ENCODE data around the gene OS9. TPM values are rescaled to one million over a fixed set of nuclear protein-coding genes. Genes with fewer than 3 reads are reported as not detected.

OS9 gene
- total and polyA plus RNA-seq, 9 of the 15 experiments (the other 6 are each of a cell fraction or from before 2014, with no cell fraction given) = 4.6 to 105 (median 89.5) TPM

- TF ChIP-seq CREB5 (CRISPR knock-in tag; IDR thresholded peaks at IDR 0.05) = peak; percentile 21; the same call in 1 of the 2 replicates
- TF ChIP-seq FOXJ2 (tag; IDR thresholded peaks at IDR 0.05) = peak; percentile 88
- no peak; the same call in 1 of the 2 replicates for TF ChIP-seq HDGF (IDR thresholded peaks at IDR 0.05)
- TF ChIP-seq CBFB (CRISPR knock-in tag; IDR thresholded peaks at IDR 0.05) = peak; percentile 81; the same call in 1 of the 2 replicates
- peak in 2 of 3 experiments; percentile 9 to 59 for TF ChIP-seq YY1 (IDR thresholded peaks at IDR 0.05; ENCODE audit: borderline replicate concordance in 1 of 3, control insufficient read depth in 1 of 3, extremely low read depth in 1 of 3, insufficient read depth in 3 of 3, insufficient read length in 1 of 3, insufficient replicate concordance in 2 of 3, low read depth in 1 of 3, low read length in 2 of 3)
- TF ChIP-seq ZNF561 (CRISPR knock-in tag; conservative IDR thresholded peaks at IDR 0.05) = no peak
- no peak for TF ChIP-seq MCM7 (IDR thresholded peaks at IDR 0.05)
- no peak for TF ChIP-seq HNRNPUL1 (IDR thresholded peaks at IDR 0.05; ENCODE audit: low read length)
- peak; percentile 83; the same call in 1 of the 2 replicates for TF ChIP-seq ZBTB7A (IDR thresholded peaks at IDR 0.05; ENCODE audit: borderline replicate concordance, control insufficient read depth, low read depth, low read length)
- no peak for TF ChIP-seq FOXP4 (CRISPR knock-in tag; IDR thresholded peaks at IDR 0.05; ENCODE audit: borderline replicate concordance)
- peak; percentile 60 for TF ChIP-seq PHF20 (IDR thresholded peaks at IDR 0.05; ENCODE audit: partially characterized antibody)
- TF ChIP-seq SIX5 (IDR thresholded peaks at IDR 0.05; ENCODE audit: borderline replicate concordance in 1 of 2, insufficient read depth in 1 of 2, low read depth in 1 of 2, low read length in 2 of 2) = no peak
- TF ChIP-seq PTBP1 (IDR thresholded peaks at IDR 0.05; ENCODE audit: low read depth, low read length) = no peak
- no peak for TF ChIP-seq ZNF507 (tag; conservative IDR thresholded peaks at IDR 0.05)
- no peak for TF ChIP-seq HDAC3 (IDR thresholded peaks at IDR 0.05; ENCODE audit: borderline replicate concordance, partially characterized antibody)
- TF ChIP-seq ZNF79 (CRISPR knock-in tag; IDR thresholded peaks at IDR 0.05; ENCODE audit: low read depth) = peak; percentile 60; the same call in 1 of the 2 replicates
- peak; percentile 87 for TF ChIP-seq DPF2 (IDR thresholded peaks at IDR 0.05)
- TF ChIP-seq RFX7 (CRISPR knock-in tag; IDR thresholded peaks at IDR 0.05) = no peak
- no peak for TF ChIP-seq PCBP1 (IDR thresholded peaks at IDR 0.05; ENCODE audit: low read depth, low read length, poor library complexity, severe bottlenecking)
- no peak for TF ChIP-seq NFE2L1 (tag; IDR thresholded peaks at IDR 0.05; ENCODE audit: borderline replicate concordance, low read depth)
- peak; percentile 66; the same call in 1 of the 2 replicates for TF ChIP-seq EHMT2 (IDR thresholded peaks at IDR 0.05)
- TF ChIP-seq LEF1 (IDR thresholded peaks at IDR 0.05) = peak; percentile 90
These were observed 58.1 kb downstream of the OS9 start, which contains the start of gene CDK4 (continued) for GRCh38 chr12:57751788-57752667.
